Jurkat, Clone E6-1 (cell line): ENCODE data around the gene ALPI.

Experiments
- DNase-seq: peaks from one replicate; pipeline ENCODE4 v3.0.0-alpha.2; 2011; ENCODE audit warnings: low read depth, low spot score
- H3K4me3 ChIP-seq: 2 replicates; pipeline ENCODE4 v1.5.1; 2011; ENCODE audit warnings: mild to moderate bottlenecking, low read length, control low read depth, moderate library complexity

ALPI gene

DNA sequence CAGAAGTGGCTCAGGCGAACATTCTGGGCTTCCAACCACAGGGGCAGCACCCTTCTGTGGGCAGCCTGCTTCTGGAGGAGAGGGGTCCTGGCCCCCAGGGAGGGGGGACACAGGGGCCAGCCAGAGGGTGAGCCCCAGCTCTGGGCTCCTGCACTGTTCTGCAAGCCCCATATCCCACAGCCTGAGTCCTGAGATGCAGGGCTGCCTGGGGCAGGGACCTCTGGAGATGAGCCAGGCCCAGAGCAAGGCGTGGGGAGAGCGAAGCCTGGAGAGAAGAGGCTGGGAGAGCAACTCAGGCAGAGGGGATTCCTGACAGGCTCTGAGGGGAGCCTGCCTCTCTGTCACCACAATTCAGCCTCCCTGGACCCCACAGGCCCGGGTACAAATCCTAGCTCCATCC, 50.8 kb downstream of the ALPI start:
- no peak for DNase-seq
- H3K4me3 ChIP-seq: no peak overlapping the region

DNA sequence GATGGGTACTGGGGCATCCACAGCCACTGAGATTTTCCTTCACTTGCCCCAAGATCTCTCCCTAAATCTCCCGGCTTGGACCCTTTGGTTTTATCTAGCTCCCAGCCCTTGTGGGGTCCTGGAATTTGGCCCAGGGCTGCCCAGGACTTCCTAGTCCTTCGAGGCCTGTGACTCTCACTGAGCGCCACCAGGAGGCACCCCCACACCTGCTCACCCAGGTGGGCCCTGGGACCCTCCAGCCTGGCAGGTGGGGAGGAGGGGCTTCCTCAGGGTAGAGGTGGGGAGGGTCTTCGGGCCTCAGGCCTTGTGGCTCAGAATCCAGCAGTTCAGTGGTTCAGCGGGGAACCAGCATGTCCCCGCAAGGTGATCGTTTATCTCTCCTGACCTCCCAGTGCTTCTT, 52.3 kb downstream of the ALPI start:
- DNase-seq: no peak

More for the DNA sequence above, 52.3 kb downstream of the ALPI start:
- no peak overlapping the region for H3K4me3 ChIP-seq
